ENCODE data around the gene ZNF681.
"Not testable (repeated sequence)": the region's sequence is repeated elsewhere in the genome, so short reads cannot be mapped to it uniquely, and the experiment has no call there.

Gene ZNF681

GRCh38 chr19:23762884-23763711 lies 4.4 kb upstream of the ZNF681 start:
- H3K27ac ChIP-seq (ENCODE audit: low read length), result no peak overlapping the region
- no peaks in the 10 kb centered on the region for H3K4me1 ChIP-seq (ENCODE audit: control insufficient read depth, insufficient read depth, low read length)
- peak overlapping the region; percentile 92 for H3K4me3 ChIP-seq (ENCODE audit: low read length)
- no peaks in the 10 kb centered on the region for H3K27me3 ChIP-seq (ENCODE audit: control insufficient read depth, insufficient read depth, low read length)
- H3K9me3 ChIP-seq (ENCODE audit: control insufficient read depth, insufficient read depth, low read length), result no peaks in the 10 kb centered on the region
- WGBS (ENCODE audit: insufficient coverage, insufficient read length), result no CpG with 5 or more reads among the region's 51 CpGs
- DNase-seq (ENCODE audit: low read depth, low spot score), result peak; percentile 86
- no peaks in the 10 kb centered on the region for H3K36me3 ChIP-seq (ENCODE audit: control insufficient read depth, insufficient read depth, low read length)

GRCh38 chr19:23762548-23762883 lies 3.8 kb upstream of the ZNF681 start:
- Histone ChIP-seq H3K27me3 (ENCODE audit: control insufficient read depth, insufficient read depth, low read length) (no peaks in the 10 kb centered on the region), H3K9me3 (ENCODE audit: control insufficient read depth, insufficient read depth, low read length) (no peaks in the 10 kb centered on the region), H3K27ac (ENCODE audit: low read length) (no peak overlapping the region), H3K4me1 (ENCODE audit: control insufficient read depth, insufficient read depth, low read length) (no peaks in the 10 kb centered on the region), H3K4me3 (ENCODE audit: low read length) (no peak overlapping the region; the same call in 1 of the 2 replicates), H3K36me3 (ENCODE audit: control insufficient read depth, insufficient read depth, low read length) (no peaks in the 10 kb centered on the region)
- DNase-seq (ENCODE audit: low read depth, low spot score), result no peak
- no CpG with 5 or more reads among the region's 9 CpGs for WGBS (ENCODE audit: insufficient coverage, insufficient read length)

GRCh38 chr19:23760326-23760725 lies 1.6 kb upstream of the ZNF681 start:
- no CpG with 5 or more reads among the region's 2 CpGs for WGBS (ENCODE audit: insufficient coverage, insufficient read length)

GRCh38 chr19:23743633-23744232 lies 15.0 kb downstream of the ZNF681 start:
- not testable (repeated sequence) for H3K36me3 ChIP-seq (ENCODE audit: control insufficient read depth, insufficient read depth, low read length); H3K4me3 ChIP-seq (ENCODE audit: low read length); H3K4me1 ChIP-seq (ENCODE audit: control insufficient read depth, insufficient read depth, low read length); H3K27ac ChIP-seq (ENCODE audit: low read length); H3K27me3 ChIP-seq (ENCODE audit: control insufficient read depth, insufficient read depth, low read length); DNase-seq (ENCODE audit: low read depth, low spot score); H3K9me3 ChIP-seq (ENCODE audit: control insufficient read depth, insufficient read depth, low read length)
- WGBS (ENCODE audit: insufficient coverage, insufficient read length), result no CpG with 5 or more reads among the region's 1 CpG

More at GRCh38 chr19:23760326-23760725, 1.6 kb upstream of the ZNF681 start:
- DNase-seq (ENCODE audit: low read depth, low spot score); H3K4me1 ChIP-seq (ENCODE audit: control insufficient read depth, insufficient read depth, low read length); H3K27ac ChIP-seq (ENCODE audit: low read length); H3K4me3 ChIP-seq (ENCODE audit: low read length); H3K36me3 ChIP-seq (ENCODE audit: control insufficient read depth, insufficient read depth, low read length); H3K27me3 ChIP-seq (ENCODE audit: control insufficient read depth, insufficient read depth, low read length); H3K9me3 ChIP-seq (ENCODE audit: control insufficient read depth, insufficient read depth, low read length): not testable (repeated sequence)

- WGBS (ENCODE audit: insufficient coverage, insufficient read length), result no CpG with 5 or more reads among the region's 6 CpGs
- not testable (repeated sequence) for H3K27me3 ChIP-seq (ENCODE audit: control insufficient read depth, insufficient read depth, low read length); DNase-seq (ENCODE audit: low read depth, low spot score); H3K36me3 ChIP-seq (ENCODE audit: control insufficient read depth, insufficient read depth, low read length); H3K4me3 ChIP-seq (ENCODE audit: low read length); H3K9me3 ChIP-seq (ENCODE audit: control insufficient read depth, insufficient read depth, low read length); H3K4me1 ChIP-seq (ENCODE audit: control insufficient read depth, insufficient read depth, low read length); H3K27ac ChIP-seq (ENCODE audit: low read length)
Measured at GRCh38 chr19:23730729-23731465, 27.8 kb downstream of the ZNF681 start.

- H3K27ac ChIP-seq (ENCODE audit: low read length); DNase-seq (ENCODE audit: low read depth, low spot score); H3K27me3 ChIP-seq (ENCODE audit: control insufficient read depth, insufficient read depth, low read length); H3K36me3 ChIP-seq (ENCODE audit: control insufficient read depth, insufficient read depth, low read length); H3K4me3 ChIP-seq (ENCODE audit: low read length); H3K4me1 ChIP-seq (ENCODE audit: control insufficient read depth, insufficient read depth, low read length); H3K9me3 ChIP-seq (ENCODE audit: control insufficient read depth, insufficient read depth, low read length): not testable (repeated sequence)
- no CpG with 5 or more reads among the region's 6 CpGs for WGBS (ENCODE audit: insufficient coverage, insufficient read length)
Measured at GRCh38 chr19:23724161-23724560, 34.5 kb downstream of the ZNF681 start.

GRCh38 chr19:23718802-23719201 lies 39.9 kb downstream of the ZNF681 start:
- no peak for DNase-seq (ENCODE audit: low read depth, low spot score)
- no peak overlapping the region for H3K27ac ChIP-seq (ENCODE audit: low read length)

GRCh38 chr19:23716792-23717191 lies 41.9 kb downstream of the ZNF681 start:
- no peaks in the 10 kb centered on the region for H3K36me3 ChIP-seq (ENCODE audit: control insufficient read depth, insufficient read depth, low read length)
- no peaks in the 10 kb centered on the region for H3K4me1 ChIP-seq (ENCODE audit: control insufficient read depth, insufficient read depth, low read length)
- no peaks in the 10 kb centered on the region for H3K9me3 ChIP-seq (ENCODE audit: control insufficient read depth, insufficient read depth, low read length)
- no peak overlapping the region for H3K4me3 ChIP-seq (ENCODE audit: low read length)
- no peak overlapping the region for H3K27ac ChIP-seq (ENCODE audit: low read length)
- DNase-seq (ENCODE audit: low read depth, low spot score), result no peak
- no peaks in the 10 kb centered on the region for H3K27me3 ChIP-seq (ENCODE audit: control insufficient read depth, insufficient read depth, low read length)

More at GRCh38 chr19:23718802-23719201, 39.9 kb downstream of the ZNF681 start:
- H3K36me3 ChIP-seq (ENCODE audit: control insufficient read depth, insufficient read depth, low read length), result no peaks in the 10 kb centered on the region
- no peaks in the 10 kb centered on the region for H3K4me1 ChIP-seq (ENCODE audit: control insufficient read depth, insufficient read depth, low read length)
- no peaks in the 10 kb centered on the region for H3K27me3 ChIP-seq (ENCODE audit: control insufficient read depth, insufficient read depth, low read length)
- no CpG with 5 or more reads among the region's 12 CpGs for WGBS (ENCODE audit: insufficient coverage, insufficient read length)
- H3K4me3 ChIP-seq (ENCODE audit: low read length), result no peak overlapping the region; the same call in 1 of the 2 replicates
- H3K9me3 ChIP-seq (ENCODE audit: control insufficient read depth, insufficient read depth, low read length), result no peaks in the 10 kb centered on the region

GRCh38 chr19:23709347-23709746 lies 49.3 kb downstream of the ZNF681 start:
- H3K9me3 ChIP-seq (ENCODE audit: control insufficient read depth, insufficient read depth, low read length), result no peaks in the 10 kb centered on the region
- H3K27ac ChIP-seq (ENCODE audit: low read length), result no peak overlapping the region
- DNase-seq (ENCODE audit: low read depth, low spot score), result no peak
- H3K36me3 ChIP-seq (ENCODE audit: control insufficient read depth, insufficient read depth, low read length), result no peaks in the 10 kb centered on the region
- H3K27me3 ChIP-seq (ENCODE audit: control insufficient read depth, insufficient read depth, low read length), result no peaks in the 10 kb centered on the region
- H3K4me1 ChIP-seq (ENCODE audit: control insufficient read depth, insufficient read depth, low read length), result no peaks in the 10 kb centered on the region
- no peak overlapping the region for H3K4me3 ChIP-seq (ENCODE audit: low read length)
- WGBS (ENCODE audit: insufficient coverage, insufficient read length), result no CpG with 5 or more reads among the region's 2 CpGs

GRCh38 chr19:23706657-23707056 lies 52.0 kb downstream of the ZNF681 start:
- H3K36me3 ChIP-seq (ENCODE audit: control insufficient read depth, insufficient read depth, low read length), result no peaks in the 10 kb centered on the region
- WGBS (ENCODE audit: insufficient coverage, insufficient read length), result no CpG with 5 or more reads among the region's 1 CpG

More at GRCh38 chr19:23706657-23707056, 52.0 kb downstream of the ZNF681 start:
- H3K9me3 ChIP-seq (ENCODE audit: control insufficient read depth, insufficient read depth, low read length), result no peaks in the 10 kb centered on the region
- H3K4me3 ChIP-seq (ENCODE audit: low read length), result no peak overlapping the region
- no peaks in the 10 kb centered on the region for H3K4me1 ChIP-seq (ENCODE audit: control insufficient read depth, insufficient read depth, low read length)
- no peak for DNase-seq (ENCODE audit: low read depth, low spot score)
- no peak overlapping the region for H3K27ac ChIP-seq (ENCODE audit: low read length)
- no peaks in the 10 kb centered on the region for H3K27me3 ChIP-seq (ENCODE audit: control insufficient read depth, insufficient read depth, low read length)
